Transverse colon (tissue), 4 donors: Measurements from ENCODE around the gene SETMAR.

Experiments used
- EP300 ChIP-seq: sonication (generic); formaldehyde crosslinking; IDR thresholded peaks from one replicate; pipeline ENCODE4 v1.6.1; 2017; ENCODE audit warnings: antibody characterized with exemption, low read depth
- POLR2A ChIP-seq: fragments of 450-650 bp; IDR thresholded peaks from one replicate; pipeline ENCODE4 v1.6.1; 2016; ENCODE audit warnings: antibody characterized with exemption, mild to moderate bottlenecking, moderate library complexity
- POLR2AphosphoS5 ChIP-seq, 3 donors: sonication (generic); formaldehyde crosslinking; IDR thresholded peaks; one replicate each; pipeline ENCODE4 v1.6.1; 2016; ENCODE audit warnings: antibody characterized with exemption in 3 of 3
- TF ChIP-seq, protein P1 (sequence below), 5 experiments: fragments of 200-600 bp in 3 of 5; fragments of 450-650 bp in 2 of 5; sonication (generic) in 3 of 5; IDR thresholded peaks; 1 replicate in 2 of 5; 2 replicates in 3 of 5; pipeline ENCODE4 v1.5.1; 2016 to 2017; ENCODE audit warnings: antibody characterized with exemption in 5 of 5, inconsistent platforms in 3 of 5, mild to moderate bottlenecking in 2 of 5, moderate library complexity in 1 of 5

DNA sequence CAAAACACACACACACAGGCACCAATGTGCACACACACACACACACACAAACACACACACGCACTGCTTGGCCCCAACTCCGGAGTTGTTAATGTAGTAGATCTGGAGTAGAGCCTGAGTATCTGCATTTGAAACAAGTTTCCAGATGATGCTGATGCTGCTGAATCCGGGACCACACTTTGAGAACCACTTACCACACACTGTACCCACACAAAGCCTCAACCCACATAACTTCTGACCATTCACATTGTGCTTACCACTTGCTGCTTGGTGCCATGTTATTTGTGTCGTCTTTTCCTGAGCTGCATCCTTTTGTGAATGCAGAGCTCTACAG lies 36.9 kb downstream of the SETMAR start:
- TF ChIP-seq, protein P1, sequence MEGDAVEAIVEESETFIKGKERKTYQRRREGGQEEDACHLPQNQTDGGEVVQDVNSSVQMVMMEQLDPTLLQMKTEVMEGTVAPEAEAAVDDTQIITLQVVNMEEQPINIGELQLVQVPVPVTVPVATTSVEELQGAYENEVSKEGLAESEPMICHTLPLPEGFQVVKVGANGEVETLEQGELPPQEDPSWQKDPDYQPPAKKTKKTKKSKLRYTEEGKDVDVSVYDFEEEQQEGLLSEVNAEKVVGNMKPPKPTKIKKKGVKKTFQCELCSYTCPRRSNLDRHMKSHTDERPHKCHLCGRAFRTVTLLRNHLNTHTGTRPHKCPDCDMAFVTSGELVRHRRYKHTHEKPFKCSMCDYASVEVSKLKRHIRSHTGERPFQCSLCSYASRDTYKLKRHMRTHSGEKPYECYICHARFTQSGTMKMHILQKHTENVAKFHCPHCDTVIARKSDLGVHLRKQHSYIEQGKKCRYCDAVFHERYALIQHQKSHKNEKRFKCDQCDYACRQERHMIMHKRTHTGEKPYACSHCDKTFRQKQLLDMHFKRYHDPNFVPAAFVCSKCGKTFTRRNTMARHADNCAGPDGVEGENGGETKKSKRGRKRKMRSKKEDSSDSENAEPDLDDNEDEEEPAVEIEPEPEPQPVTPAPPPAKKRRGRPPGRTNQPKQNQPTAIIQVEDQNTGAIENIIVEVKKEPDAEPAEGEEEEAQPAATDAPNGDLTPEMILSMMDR (IDR thresholded peaks at IDR 0.05) = no peak
- TF ChIP-seq POLR2AphosphoS5 (IDR thresholded peaks at IDR 0.05) = no peak
- no peak for TF ChIP-seq POLR2A
- no peak for TF ChIP-seq EP300
